HG02763 (cell line): ENCODE data around the gene SNCB.

Source experiments
- ATAC-seq: cut with Tn5 transposase; IDR thresholded peaks from one replicate; pipeline ENCODE4 v1.9.1; 2021; ENCODE audit warnings: mild to moderate bottlenecking, moderate library complexity; ENCODE audit not compliant: unreplicated experiment

Gene SNCB

GRCh38 chr5:176646049-176646706, 15.8 kb upstream of the SNCB start:
- ATAC-seq: no peak

GRCh38 chr5:176644878-176645670, 14.7 kb upstream of the SNCB start:
- ATAC-seq: no peak

GRCh38 chr5:176644294-176644693, 14.0 kb upstream of the SNCB start:
- ATAC-seq: no peak

- ATAC-seq: no peak
These were observed 13.3 kb upstream of the SNCB start for GRCh38 chr5:176643491-176644219.

GRCh38 chr5:176642675-176643490, 12.5 kb upstream of the SNCB start:
- ATAC-seq: no peak

- ATAC-seq: no peak
These were observed 10.3 kb upstream of the SNCB start for GRCh38 chr5:176640616-176641015.

- no peak for ATAC-seq
These were observed 9.6 kb upstream of the SNCB start for GRCh38 chr5:176639981-176640380.

GRCh38 chr5:176639208-176639607, 8.9 kb upstream of the SNCB start:
- ATAC-seq: no peak

GRCh38 chr5:176638437-176638836, 8.1 kb upstream of the SNCB start:
- no peak for ATAC-seq

GRCh38 chr5:176637556-176637955, 7.2 kb upstream of the SNCB start:
- no peak for ATAC-seq

GRCh38 chr5:176636426-176636825, 6.1 kb upstream of the SNCB start:
- ATAC-seq: no peak

- ATAC-seq: no peak
These were observed 3.3 kb upstream of the SNCB start for GRCh38 chr5:176633598-176633997.

- ATAC-seq: no peak
These were observed 2.4 kb upstream of the SNCB start for GRCh38 chr5:176632745-176633144.

- no peak for ATAC-seq
These were observed 1.3 kb upstream of the SNCB start for GRCh38 chr5:176631383-176632200.

- no peak for ATAC-seq
These were observed 418 bp upstream of the SNCB start for GRCh38 chr5:176630681-176631222.

- no peak for ATAC-seq
These were observed 949 bp downstream of the SNCB start for GRCh38 chr5:176629317-176629852.

GRCh38 chr5:176628406-176629228, 1.7 kb downstream of the SNCB start:
- no peak for ATAC-seq

GRCh38 chr5:176627582-176627981, 2.8 kb downstream of the SNCB start:
- ATAC-seq: no peak

GRCh38 chr5:176626876-176627236, 3.5 kb downstream of the SNCB start:
- no peak for ATAC-seq
